NCI-H1436 treated with DMSO at 0.1 percent for 48 hours (cell line): ENCODE data around the gene ELAVL2.

ENCODE experiments used
- DNase-seq: peaks from one replicate; lab custom pipeline; 2025; lab: John Stamatoyannopoulos, UW

The ELAVL2 gene

GRCh38 chr9:23826120-23826629 lies at the start of gene ELAVL2:
TSS of gene ELAVL2 (minus strand) at chr9:23826240. CDS start at chr9:23762234, 64,006 bp downstream.
- peak; percentile 75 for DNase-seq

GRCh38 chr9:23858234-23858633 lies 32.2 kb upstream of the ELAVL2 start:
- DNase-seq: no peak

GRCh38 chr9:23855873-23856604 lies 30.0 kb upstream of the ELAVL2 start:
- no peak for DNase-seq

- no peak for DNase-seq
These were observed 24.9 kb upstream of the ELAVL2 start for GRCh38 chr9:23850690-23851629.

- no peak for DNase-seq
These were observed 24.2 kb upstream of the ELAVL2 start for GRCh38 chr9:23850242-23850689.

GRCh38 chr9:23849379-23850035 lies 23.5 kb upstream of the ELAVL2 start:
- DNase-seq: no peak

- DNase-seq: no peak
These were observed 16.6 kb upstream of the ELAVL2 start for GRCh38 chr9:23842565-23843129.

GRCh38 chr9:23841304-23841703 lies 15.3 kb upstream of the ELAVL2 start:
- no peak for DNase-seq

GRCh38 chr9:23837038-23837437 lies 11.0 kb upstream of the ELAVL2 start:
- no peak for DNase-seq

GRCh38 chr9:23830929-23831730 lies 5.1 kb upstream of the ELAVL2 start:
- no peak for DNase-seq

- DNase-seq: no peak
These were observed 4.4 kb upstream of the ELAVL2 start for GRCh38 chr9:23830476-23830805.

GRCh38 chr9:23829580-23830475 lies 3.8 kb upstream of the ELAVL2 start:
- DNase-seq: no peak

GRCh38 chr9:23825700-23826099 lies 340 bp downstream of the ELAVL2 start:
- DNase-seq: no peak

- no peak for DNase-seq
These were observed 1.0 kb downstream of the ELAVL2 start for GRCh38 chr9:23824830-23825591.

- no peak for DNase-seq
These were observed 1.8 kb downstream of the ELAVL2 start for GRCh38 chr9:23823986-23824829.

GRCh38 chr9:23823269-23823668 lies 2.8 kb downstream of the ELAVL2 start:
- no peak for DNase-seq

- no peak for DNase-seq
These were observed 3.5 kb downstream of the ELAVL2 start for GRCh38 chr9:23822261-23823169.
